Thyroid gland (tissue), 4 donors: ENCODE data around the gene UBIAD1.

Source experiments
- POLR2A ChIP-seq, 2 donors: fragments of 450-650 bp; IDR thresholded peaks; one replicate each; pipeline ENCODE4 v1.6.1; 2017; ENCODE audit warnings: antibody characterized with exemption in 2 of 2, mild to moderate bottlenecking in 2 of 2, moderate library complexity in 1 of 2
- TF ChIP-seq, protein P1 (sequence below), 6 experiments: fragments of 200-600 bp in 3 of 6; fragments of 450-650 bp in 3 of 6; sonication (generic) in 3 of 6; IDR thresholded peaks; one replicate each; pipeline ENCODE4 v1.5.1; 2016 to 2019; ENCODE audit warnings: antibody characterized with exemption in 6 of 6, mild to moderate bottlenecking in 2 of 6, inconsistent platforms in 1 of 6, moderate library complexity in 1 of 6

DNA sequence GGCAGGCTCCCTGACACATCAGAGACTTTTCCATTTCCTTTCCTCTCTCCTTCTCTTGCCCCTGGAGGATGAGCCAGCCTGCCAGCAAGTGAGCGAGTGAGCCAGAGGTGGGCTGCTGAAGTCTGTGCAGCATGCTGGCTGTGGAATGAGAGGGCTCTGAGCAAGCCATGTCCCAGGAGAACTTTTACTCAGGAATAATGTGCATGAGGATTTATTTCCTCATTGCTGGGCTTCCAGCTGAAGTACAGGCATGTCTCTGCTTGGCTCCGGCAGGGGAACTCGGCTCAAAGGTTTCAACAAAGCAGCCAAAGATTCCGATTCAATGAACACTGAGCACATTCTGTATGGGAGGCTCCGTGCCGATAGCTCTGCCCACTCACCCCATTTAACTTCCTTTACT is 43.7 kb downstream of the UBIAD1 start:
- TF ChIP-seq, protein P1, sequence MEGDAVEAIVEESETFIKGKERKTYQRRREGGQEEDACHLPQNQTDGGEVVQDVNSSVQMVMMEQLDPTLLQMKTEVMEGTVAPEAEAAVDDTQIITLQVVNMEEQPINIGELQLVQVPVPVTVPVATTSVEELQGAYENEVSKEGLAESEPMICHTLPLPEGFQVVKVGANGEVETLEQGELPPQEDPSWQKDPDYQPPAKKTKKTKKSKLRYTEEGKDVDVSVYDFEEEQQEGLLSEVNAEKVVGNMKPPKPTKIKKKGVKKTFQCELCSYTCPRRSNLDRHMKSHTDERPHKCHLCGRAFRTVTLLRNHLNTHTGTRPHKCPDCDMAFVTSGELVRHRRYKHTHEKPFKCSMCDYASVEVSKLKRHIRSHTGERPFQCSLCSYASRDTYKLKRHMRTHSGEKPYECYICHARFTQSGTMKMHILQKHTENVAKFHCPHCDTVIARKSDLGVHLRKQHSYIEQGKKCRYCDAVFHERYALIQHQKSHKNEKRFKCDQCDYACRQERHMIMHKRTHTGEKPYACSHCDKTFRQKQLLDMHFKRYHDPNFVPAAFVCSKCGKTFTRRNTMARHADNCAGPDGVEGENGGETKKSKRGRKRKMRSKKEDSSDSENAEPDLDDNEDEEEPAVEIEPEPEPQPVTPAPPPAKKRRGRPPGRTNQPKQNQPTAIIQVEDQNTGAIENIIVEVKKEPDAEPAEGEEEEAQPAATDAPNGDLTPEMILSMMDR (IDR thresholded peaks at IDR 0.05) = no peak
- TF ChIP-seq POLR2A (IDR thresholded peaks at IDR 0.05) = no peak
